HG03108 (cell line): Measurements from ENCODE around the gene CSNK1G2.

Source experiments
- ATAC-seq: cut with Tn5 transposase; IDR thresholded peaks from one replicate; pipeline ENCODE4 v1.9.1; 2021; ENCODE audit warnings: moderate library complexity; ENCODE audit not compliant: unreplicated experiment

Gene CSNK1G2

GRCh38 chr19:1943661-1944087 is 2.7 kb downstream of the CSNK1G2 start:
- ATAC-seq, result no peak

GRCh38 chr19:1944088-1944915 is 3.3 kb downstream of the CSNK1G2 start:
- no peak for ATAC-seq

- ATAC-seq, result no peak
Measured at GRCh38 chr19:1944916-1945561, 4.1 kb downstream of the CSNK1G2 start.

GRCh38 chr19:1945899-1946298 is 4.9 kb downstream of the CSNK1G2 start:
- ATAC-seq, result no peak

- no peak for ATAC-seq
Measured at GRCh38 chr19:1947651-1948209, 6.8 kb downstream of the CSNK1G2 start.

- ATAC-seq, result no peak
Measured at GRCh38 chr19:1949304-1950101, 8.5 kb downstream of the CSNK1G2 start.

GRCh38 chr19:1950640-1951039 is 9.7 kb downstream of the CSNK1G2 start:
- no peak for ATAC-seq

- no peak for ATAC-seq
Measured at GRCh38 chr19:1952635-1953034, 11.7 kb downstream of the CSNK1G2 start.

- ATAC-seq, result no peak
Measured at GRCh38 chr19:1953037-1953436, 12.1 kb downstream of the CSNK1G2 start.

- no peak for ATAC-seq
Measured at GRCh38 chr19:1953441-1954094, 12.6 kb downstream of the CSNK1G2 start.

- no peak for ATAC-seq
Measured at GRCh38 chr19:1954532-1954933, 13.6 kb downstream of the CSNK1G2 start.

- ATAC-seq, result no peak
Measured at GRCh38 chr19:1955171-1956121, 14.5 kb downstream of the CSNK1G2 start.

- ATAC-seq, result no peak
Measured at GRCh38 chr19:1956122-1956494, 15.1 kb downstream of the CSNK1G2 start.

GRCh38 chr19:1956868-1957492 is 16.0 kb downstream of the CSNK1G2 start:
- ATAC-seq, result no peak

- ATAC-seq, result no peak
Measured at GRCh38 chr19:1957562-1958248, 16.7 kb downstream of the CSNK1G2 start.

GRCh38 chr19:1959928-1960589 is 19.1 kb downstream of the CSNK1G2 start:
- ATAC-seq, result no peak

- no peak for ATAC-seq
Measured at GRCh38 chr19:1961000-1961883, 20.3 kb downstream of the CSNK1G2 start.
